HG02763 (cell line): ENCODE data around the gene CDC73.

ENCODE experiments used
- ATAC-seq: cut with Tn5 transposase; IDR thresholded peaks from one replicate; pipeline ENCODE4 v1.9.1; 2021; ENCODE audit warnings: mild to moderate bottlenecking, moderate library complexity; ENCODE audit not compliant: unreplicated experiment

Gene CDC73

DNA sequence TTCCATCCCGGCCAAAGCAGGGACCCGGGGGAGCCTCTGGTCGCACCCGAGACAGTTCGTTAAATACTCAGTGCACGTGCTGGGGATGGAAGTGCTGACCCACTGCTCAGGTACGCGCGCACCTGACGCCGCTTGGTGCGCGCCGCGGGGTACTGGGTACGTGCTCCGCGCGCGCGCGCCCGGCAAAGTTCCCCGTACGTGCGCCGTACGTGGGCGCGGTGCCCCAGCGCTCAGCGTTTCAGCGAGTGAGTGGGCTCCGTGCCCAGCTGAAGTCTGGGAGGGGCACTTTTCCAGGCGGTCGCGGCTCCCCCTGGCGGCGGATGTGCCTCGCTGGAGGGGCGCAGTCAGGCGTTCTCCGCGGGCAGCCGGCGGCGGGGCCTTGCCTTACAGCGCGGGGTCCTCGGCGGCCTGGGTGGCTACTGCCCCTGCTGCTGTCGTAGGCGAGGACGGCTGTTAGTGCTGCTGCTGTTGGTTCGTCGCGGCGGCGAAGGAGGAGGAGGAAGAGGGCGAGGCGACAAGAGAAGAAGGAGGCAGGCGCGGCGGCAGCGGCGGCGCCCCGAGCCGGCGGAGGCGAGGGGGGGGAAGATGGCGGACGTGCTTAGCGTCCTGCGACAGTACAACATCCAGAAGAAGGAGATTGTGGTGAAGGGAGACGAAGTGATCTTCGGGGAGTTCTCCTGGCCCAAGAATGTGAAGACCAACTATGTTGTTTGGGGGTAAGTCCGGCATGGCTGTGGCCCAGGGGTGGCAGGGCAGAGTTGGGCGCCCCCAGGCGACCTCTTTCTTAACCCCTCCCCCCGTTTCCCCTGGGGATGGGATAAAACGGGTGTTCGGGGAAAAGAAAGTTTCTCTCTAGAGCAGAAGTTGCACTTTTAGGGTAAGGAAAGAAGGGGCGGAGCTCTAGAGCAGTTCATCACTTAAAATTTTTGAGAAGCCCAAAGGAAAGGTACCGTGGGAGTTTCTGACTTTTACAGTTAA is at the start of gene CDC73:
TSS of gene CDC73 (plus strand) at position 416 of the 978 bp plus-strand sequence. CDS start at position 586, 170 bp downstream.
- ATAC-seq, result peak; percentile 93

- no peak for ATAC-seq
These were observed 43.8 kb upstream of the CDC73 start for GRCh38 chr1:193077991-193078390.

DNA sequence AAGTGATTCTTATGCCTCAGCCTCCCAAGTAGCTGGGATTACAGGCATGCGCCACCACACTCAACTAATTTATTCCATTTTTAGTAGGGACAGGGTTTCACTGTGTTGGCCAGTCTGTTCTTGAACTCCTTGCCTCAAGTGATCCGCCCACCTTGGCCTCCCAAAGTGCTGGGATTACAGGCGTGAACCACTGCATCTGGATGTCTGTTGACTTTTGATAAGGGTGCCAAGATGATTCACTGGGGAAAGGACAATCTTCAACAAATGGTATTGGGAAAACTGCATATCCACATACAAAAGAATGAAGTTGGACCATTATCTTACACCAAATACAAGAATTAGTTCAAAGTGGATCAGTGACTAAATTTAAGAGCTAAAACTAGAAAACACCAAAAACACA is 42.6 kb upstream of the CDC73 start:
- no peak for ATAC-seq

- ATAC-seq, result peak; percentile 98
These were observed 38.3 kb upstream of the CDC73 start for GRCh38 chr1:193083365-193084088.

GRCh38 chr1:193085263-193085662 is 36.6 kb upstream of the CDC73 start:
- no peak for ATAC-seq

DNA sequence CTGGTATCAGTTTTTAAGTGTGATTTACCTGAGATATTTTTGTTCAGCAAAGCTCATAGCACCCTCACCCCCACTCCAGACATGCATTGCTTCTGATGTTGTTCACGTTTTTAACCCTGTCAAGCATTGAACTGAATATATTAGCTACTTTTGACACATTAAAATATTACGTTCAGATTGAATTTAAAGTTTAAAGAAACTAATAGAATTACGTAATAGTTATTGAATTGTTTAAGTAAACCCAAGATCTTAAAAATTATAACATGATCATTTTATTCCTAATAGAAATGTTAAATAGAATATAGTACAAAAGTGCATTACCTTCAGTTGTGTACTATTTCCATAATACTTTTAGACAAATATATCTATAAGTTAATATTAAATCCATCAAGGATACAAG is 35.5 kb upstream of the CDC73 start:
- no peak for ATAC-seq

DNA sequence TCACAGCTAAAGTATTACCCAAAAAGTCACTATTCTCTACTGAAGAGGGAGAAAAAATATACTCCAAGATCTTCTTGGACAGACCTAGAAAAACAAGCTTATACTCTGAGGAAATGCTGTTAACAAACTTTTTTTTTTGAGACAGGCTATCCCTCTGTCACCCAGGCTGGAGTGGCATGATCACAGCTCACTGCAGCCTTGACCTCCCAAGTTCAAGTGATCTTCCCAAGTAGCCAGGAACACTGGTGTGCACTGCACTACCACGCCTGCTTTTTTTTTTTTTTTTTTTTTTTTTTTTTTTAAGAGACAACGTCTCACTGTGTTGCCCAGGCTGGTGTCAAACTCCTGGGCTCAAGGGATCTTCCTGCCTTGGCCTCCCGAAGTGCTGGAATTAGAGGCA is 33.9 kb upstream of the CDC73 start:
- no peak for ATAC-seq

DNA sequence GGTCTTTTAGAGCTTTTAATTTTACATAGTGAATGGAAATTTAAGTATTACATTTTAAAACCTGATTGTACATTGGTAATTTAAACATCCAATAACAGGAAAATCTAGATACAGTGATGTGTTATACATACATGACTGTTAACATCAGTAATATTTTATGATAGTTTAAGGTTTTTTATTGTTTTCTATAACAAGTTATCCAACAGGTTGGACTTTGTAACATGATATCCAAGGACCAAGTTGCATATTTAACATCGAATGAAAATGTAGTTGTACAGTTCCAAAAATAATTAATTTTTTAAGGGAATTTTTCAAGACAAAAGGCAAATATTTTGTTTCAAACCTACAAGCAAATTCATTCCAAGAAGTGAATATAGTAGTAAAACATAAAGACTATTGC is 31.0 kb upstream of the CDC73 start:
- no peak for ATAC-seq

DNA sequence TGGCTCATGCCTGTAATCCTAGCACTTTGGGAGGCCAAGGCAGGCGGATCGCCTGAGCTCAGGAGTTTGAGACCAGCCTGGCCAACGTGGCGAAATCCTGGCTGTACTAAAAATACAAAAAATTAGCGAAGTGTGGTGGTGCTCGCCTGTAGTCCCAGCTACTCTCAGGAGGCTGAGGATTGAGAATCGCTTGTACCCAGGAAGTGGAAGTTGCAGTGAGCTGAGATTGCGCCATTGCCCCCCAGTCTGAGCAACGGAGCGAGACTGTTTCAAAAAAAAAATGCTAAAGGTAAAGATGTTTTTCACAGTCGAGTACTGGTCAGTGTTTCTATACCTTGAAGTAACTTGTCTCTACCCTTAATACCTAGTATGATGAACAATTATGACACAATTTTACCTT is 27.7 kb upstream of the CDC73 start:
- no peak for ATAC-seq

- no peak for ATAC-seq
These were observed 19.2 kb upstream of the CDC73 start for GRCh38 chr1:193102662-193103061.

GRCh38 chr1:193103759-193104501 is 17.9 kb upstream of the CDC73 start:
- ATAC-seq, result no peak

DNA sequence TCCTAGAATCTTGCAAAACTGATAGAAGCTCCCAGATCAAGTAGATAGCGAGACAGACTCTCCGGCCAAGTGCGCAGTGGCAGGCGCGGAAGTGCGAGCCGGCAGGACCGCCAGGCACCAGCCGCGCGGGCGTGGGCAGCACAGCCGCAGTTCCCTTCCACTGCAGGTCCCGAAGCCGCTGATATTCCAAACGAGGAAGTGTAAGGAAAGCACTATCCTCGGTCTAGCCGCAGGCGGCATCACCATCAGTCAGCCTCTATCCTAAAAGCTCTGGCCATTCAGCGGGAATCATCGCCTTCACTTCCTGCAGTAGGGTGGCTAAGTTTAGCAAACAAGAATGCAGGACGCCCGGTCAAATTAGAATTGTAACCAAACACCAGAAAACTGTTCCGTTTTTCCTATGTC is 17.3 kb upstream of the CDC73 start:
- peak; percentile 38 for ATAC-seq

- ATAC-seq, result peak; percentile 92
These were observed 16.7 kb upstream of the CDC73 start, which contains the start of gene GLRX2 for GRCh38 chr1:193104907-193105820. TSS of gene GLRX2 (minus strand) at chr1:193105414. CDS start at chr1:193105382, 32 bp downstream.

GRCh38 chr1:193105821-193106177 is 16.0 kb upstream of the CDC73 start:
- no peak for ATAC-seq

DNA sequence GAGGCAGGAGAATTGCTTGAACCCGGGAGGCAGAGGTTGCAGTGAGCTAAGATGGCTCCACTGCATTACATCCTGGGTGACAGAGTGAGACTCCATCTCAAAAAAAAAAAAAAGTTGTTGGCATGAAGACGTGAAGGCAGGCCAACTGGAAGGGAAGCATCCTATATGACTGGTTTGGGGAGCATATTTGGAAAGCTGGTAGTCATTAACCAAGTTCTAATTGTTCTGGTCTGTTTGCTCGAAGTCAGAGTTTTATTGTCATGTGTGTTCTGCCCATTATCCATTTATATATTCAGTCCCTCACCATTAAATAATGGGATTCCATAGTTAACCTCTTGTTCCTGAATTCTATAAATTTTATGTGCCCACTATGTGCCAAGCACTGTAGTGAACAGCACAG is 13.4 kb upstream of the CDC73 start:
- no peak for ATAC-seq

DNA sequence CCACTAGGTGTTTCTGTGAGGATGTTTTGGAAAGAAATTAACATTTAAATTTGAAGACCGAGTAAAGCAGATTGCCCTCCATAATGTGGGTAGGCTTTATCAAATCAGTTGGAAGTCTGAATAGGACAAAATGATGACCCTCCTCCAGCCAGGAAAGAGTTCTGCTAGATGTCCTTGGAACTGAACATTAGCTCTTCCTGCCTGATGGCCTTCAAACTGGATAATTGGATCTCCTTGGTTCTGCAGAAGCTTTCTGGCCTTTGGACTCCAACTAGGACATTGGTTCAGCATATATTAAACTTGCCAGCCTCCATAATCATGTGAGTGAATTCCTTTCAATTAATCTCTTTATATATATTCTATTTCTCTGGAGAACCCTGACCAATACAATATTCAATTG is 12.2 kb upstream of the CDC73 start:
- no peak for ATAC-seq

GRCh38 chr1:193110246-193110645 is 11.6 kb upstream of the CDC73 start:
- no peak for ATAC-seq

DNA sequence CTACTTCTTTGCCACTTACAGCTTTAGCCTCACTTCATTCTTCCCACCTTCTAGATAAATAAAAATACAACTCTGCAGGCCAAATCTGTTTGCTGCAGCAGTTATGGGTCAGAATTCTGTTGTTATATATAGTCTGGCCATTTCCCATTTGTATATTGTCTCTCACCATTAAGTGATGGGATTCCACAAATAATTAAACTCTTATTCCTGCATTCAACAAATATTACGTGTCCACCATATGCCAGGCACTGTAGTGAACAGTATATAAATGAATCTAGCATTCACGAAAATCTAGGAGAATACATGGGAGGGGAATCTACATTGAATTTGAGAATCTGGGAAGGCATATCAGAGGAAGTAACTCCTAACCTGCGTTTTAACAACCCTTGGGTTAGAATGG is 11.0 kb upstream of the CDC73 start:
- no peak for ATAC-seq

DNA sequence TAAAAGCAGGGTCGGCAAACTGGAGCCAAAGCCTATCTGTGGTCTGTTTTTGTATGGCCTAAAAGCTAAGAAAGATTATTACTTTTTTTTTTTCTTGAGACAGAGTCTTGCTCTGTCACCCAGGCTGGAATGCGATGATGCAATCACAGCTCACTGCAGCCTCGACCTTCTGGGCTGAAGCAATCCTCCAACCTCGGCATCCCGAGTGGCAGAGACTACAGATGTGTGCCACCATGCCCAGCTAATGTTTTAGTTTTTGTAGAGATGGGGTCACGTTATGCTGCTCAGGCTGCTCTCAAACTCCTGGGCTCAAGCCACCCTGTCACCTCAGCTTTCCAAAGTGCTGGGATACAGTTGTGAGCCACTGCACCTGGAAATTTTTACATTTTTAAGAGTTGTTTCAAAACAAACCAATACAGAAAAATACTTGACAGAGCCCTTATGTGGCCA is 10.2 kb upstream of the CDC73 start:
- peak; percentile 1 for ATAC-seq
